Measurements from ENCODE around the gene CACNA1D.
"Not testable (repeated sequence)": the region's sequence is repeated elsewhere in the genome, so short reads cannot be mapped to it uniquely, and the experiment has no call there.

CACNA1D gene

DNA sequence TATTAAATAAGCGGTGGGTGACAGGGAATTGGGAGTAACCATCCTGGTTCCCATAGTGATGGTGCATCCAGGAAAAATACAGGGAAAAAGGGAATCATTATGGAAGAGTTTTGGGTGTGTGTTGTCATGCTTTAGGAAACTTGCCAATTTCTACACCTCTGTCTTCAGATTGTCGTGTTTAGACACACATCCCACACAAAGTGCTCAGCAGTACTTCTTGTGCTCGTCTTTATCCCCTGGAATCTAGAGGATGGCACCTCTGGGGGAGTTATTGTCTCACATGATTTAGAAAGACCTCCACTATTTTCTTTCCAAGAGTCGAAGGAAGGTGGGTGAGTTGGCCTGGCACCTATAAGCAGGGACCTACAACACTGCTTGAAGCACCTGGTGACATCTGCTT, 35.8 kb downstream of the CACNA1D start:
- no peak for DNase-seq

DNA sequence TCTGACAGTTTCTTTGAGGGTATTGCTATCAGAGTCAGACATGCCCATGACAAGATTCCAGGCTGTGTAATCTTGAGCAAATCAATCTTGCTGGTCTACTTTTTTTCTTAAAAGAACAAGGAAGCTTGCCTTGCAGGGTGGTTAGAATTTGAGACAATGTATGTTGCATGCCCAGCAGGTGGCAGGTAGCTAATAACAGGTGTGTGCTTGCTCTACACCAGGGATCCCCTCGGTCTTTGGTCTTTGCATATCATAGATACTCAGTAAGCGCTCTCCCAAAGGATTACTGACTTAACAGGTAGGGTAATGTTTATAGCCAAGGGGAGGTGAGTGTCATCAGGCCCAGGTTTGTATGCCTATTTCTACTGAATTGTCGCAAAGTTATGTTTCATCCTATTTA, 37.3 kb downstream of the CACNA1D start:
- no peak for DNase-seq

DNA sequence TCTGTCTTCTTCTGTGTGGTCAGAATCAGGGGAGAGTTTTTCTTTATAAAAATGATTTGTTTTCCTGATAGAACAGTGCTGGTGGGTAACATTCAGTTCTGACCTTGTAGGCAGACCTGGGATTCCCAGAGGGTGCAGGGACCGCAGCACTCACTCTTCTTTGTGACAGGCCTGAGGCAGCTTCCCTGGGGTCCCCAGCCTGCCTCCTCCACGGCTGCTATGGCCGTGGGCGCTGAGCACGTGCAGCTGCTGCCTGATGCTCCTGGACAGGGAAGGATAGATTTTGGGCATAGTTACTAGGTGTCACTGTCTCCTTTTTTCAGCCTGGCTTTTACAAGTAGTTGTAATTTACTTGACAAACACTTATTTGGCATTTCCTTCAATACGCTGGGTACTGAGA, 39.1 kb downstream of the CACNA1D start:
- DNase-seq, result no peak

DNA sequence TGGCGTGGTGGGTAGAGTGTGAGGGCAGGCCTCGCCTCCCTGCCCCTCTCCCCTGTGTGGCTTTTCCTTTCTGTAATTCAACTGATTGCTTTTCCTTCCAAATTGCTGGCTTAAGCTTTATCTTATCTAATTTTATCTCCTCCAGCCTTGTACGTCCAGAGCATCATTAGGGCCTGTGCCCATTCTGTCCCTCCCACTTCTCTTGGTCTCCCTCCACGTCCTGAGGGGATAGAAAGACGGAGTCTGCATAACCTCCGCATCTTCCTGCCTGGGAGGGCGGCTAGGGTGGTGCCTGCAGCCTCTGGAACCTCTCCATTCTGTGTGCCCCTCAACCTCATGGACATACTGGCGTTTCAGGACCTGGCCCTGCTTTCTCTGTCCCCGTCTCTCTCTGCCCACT, 39.8 kb downstream of the CACNA1D start:
- no peak for DNase-seq

DNA sequence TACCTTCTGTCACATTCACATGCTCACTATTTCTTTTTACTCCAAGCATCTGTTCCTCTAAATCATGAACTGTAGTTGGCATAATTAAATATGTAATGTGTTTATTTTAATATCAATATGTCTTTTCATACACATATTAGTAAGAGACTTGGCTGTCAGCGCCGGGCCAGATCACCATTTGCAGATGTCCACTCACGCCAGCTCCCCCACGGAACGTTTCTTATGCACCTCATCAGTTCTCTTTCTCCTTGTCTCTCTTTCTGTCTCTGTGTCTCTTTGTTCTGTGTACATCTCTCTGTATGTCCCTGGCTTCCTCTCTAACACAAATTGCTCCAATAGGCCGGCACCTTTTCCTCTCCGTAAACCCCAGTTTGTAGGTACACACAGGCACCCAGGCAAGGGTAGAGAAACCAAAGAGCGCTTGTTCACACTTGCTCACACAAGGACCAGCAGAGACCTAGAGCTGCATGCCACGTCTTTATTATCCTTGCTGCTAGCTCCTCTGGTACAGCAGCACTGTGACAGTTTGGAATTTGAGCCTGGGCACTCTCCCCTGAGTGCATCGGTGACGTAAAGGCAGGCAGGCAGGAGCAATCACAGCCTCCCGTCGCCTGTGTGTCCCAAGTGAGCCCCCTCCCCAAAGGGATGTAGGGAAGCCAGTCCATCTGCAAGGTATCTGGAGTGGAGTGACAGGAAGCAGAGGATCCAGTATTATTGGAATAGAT, 40.4 kb downstream of the CACNA1D start:
- DNase-seq, result no peak

DNA sequence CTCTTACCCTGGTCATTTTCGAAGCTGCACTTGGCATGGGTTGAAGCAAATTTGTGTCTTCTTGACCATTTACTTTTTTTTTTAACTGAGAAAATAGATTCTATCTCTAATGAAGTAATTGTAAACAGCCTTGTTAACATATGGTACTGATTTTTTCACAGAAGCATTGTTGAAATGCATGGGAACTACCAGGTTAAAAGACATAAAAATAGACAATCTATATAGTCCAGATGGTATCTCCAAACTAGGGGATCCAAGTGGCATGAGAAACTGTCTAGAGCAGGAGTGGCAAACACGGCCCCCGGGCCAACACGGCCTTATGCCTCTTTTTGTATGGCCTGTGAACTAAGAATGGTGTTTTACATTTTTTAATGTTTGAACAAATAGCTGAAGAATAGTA, 41.9 kb downstream of the CACNA1D start:
- no peak for DNase-seq

DNA sequence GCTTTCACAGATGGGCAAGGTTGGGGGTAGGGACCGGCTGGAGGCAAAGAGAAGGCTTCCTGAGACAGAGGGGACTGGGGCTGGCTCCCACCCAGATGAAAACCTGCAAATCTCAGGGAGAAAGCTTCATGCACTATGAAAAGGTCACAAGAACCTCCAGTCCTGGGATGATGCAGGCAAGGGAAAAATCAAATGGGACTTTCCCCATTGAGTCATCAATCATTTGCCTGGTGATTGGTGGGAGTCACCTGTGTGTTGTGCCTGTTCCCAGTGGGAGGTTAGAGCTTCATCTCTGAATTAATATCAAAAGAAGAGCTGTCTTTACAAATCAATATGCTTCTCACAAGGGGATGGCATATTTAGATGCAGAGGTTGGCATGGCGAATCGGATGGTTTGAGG, 49.9 kb downstream of the CACNA1D start:
- DNase-seq, result no peak

DNA sequence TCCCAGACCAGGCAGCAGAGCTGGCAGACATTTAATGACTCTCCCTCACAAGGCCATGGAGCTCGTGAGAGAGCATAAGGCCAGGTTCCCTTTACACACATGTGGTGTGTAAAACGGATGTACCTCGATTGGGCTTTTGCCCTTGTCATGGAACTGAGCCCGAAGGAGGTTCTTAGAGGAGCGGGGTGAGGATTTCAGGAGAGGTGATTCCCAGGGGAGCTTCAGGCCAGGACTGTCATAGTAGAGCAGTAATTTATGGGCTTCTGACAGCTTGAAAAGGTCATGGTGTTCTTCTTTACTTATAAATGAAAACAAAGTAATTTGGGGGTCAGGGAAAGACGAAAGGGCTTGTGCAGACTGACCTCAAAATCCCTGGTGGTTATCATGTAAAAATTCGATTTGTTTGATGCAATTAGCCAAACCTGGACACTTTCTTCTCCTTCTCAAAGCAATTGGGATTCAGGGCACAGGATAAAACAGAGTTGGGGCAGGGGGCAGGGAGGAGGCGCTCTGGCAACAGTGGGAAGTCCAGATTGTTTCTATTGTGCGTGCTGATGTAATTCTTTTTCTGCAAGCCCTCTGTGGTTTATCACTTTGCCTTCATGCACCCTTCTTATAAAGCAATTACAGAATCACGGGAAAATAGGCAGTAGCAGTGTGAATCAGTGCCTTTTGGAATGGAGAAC, 51.0 kb downstream of the CACNA1D start:
- no peak for DNase-seq

DNA sequence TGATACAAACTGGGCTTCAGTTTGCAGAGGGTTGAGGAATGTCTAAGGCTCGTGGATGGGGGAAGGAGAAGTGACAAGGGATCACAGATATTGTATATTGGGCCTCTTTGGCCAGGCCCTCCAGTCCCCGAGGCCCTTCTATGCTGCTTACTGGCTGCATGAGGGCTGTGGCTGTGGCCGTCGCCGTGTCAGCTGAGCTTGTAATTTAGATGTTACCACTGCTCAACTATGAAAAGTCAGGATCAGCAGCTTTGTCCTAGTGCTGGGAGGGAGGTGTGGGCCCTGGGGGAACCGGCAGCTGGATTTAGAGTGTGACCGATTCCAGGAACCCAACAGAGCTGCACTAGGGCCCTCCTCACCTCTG, 51.6 kb downstream of the CACNA1D start:
- DNase-seq, result no peak

DNA sequence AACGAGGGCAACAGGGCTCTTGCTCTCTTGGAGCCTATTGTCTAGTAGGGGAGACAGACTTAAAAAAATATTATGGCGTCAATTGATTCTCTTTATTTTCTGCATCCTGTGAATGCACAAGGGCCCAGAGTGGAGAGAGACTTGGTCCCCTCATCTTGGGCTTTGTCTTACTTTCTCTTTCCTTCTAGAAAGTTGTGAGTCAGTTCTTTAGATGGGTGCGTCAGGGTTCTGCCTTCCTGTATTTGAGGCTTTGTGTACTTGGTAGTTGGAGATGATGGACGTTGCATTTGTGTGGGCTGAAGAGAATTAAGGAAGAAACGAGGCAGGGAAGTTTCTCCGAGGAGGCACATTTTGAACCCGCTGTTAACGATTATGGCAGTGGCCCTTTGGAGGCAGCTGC, 52.9 kb downstream of the CACNA1D start:
- no peak for DNase-seq

DNA sequence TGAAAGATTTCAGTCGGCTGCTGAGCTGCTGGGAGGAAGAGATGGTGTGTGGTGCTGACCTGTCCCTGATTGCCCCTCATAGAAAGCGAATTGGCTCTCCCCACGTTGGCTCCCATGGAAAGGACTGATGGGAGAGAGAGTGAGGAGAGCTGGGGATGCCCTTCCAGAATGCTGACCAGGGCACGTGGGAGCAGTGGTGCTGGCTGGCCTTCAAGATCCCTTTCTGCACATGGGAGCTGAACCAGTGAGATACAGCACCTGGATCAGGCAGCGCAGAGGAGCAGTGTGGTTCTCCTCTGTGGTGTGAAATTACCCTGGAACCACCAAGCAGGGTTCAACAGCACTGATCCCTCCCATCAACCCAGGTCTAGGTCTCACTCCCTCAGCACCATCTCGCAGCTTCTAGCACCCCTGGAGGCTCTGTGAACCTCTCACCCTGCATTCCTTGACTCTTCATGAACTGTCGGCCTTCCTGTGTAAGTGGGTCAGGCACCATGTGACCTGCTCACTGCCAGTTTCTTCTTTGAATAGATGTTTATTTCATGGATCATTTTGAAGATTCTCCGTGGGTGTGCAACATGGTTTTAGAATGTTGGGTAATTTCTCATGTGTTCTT, 55.7 kb downstream of the CACNA1D start:
- DNase-seq, result no peak

DNA sequence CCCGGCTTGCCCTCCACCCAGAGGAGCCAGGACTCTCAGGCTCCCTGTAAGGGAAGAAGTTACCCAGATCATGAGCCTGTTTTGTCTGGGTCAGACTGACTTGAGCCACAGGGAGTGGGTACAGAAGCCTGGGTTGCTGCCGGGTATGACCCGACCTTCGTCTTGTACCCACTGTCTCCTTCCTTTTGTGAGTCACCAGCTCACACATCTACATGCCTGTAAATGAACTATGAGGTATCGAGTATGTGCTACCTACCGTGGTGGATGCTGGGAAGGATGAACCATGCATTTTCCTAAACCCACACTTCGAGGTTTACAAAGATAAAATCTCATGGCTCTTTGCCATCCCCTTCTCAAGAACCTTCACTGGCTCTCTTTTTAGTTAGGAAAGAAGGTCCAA, 56.9 kb downstream of the CACNA1D start:
- no peak for DNase-seq

DNA sequence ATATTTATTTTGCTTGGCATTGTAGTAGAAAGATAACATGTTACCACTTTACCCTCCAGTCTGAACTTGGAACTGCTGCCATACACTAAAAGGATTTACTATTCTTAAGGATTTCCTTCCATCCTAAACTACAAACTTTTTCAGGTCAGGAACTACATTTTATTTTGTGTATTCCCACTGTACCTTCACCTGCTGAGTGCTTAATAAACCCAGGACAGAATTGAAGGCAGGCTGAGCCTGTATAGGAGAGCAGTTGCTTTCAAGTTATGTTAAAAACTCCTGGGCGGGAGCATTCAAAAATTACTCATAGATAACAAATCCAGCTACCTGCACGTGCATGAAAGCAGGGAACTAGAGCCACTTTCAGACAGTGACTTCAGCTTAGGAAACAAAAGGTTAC, 58.3 kb downstream of the CACNA1D start:
- no peak for DNase-seq

DNA sequence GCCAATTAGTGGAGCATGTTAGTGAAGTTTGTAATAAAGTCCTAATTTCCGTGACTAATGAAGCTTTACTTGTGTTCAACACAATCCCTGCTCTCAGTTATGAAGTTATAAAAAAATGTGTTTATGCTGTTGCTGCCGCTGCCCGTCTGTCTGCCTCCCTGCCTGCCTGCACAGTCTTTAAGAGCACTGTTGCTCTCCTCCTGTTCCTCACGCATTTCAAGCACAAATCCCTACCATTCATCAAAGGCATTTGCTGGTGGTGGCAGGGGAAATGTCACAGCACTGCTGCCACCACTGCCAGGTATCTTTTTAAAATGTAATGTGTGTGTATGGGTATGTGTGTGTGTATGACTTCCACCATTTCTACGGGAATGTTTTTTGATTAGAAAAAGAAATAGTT, 58.8 kb downstream of the CACNA1D start:
- no peak for DNase-seq

DNA sequence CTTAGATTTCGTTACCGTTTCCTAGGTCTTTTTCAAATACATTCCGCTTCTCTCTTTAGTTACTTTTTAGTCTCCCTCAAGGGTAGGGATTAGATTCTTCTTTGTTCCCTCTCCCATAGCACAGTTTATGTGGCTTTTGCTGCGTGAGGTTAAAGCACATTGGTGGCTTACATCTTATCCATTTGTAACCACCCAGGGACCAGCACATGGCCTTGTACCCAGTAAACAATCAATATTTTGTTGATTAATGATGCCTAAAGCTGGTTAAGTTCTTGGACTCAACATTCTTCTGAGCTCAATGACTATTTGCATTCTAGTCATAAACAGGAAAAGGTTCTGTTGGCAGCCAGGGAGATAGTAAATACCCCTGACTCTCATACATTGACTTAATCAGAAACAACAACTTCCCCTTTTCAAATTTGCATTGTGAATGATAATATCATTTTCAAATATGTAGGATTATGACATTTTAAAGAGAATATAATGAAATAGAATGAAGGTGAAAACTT, 60.2 kb downstream of the CACNA1D start:
- no peak for DNase-seq

DNA sequence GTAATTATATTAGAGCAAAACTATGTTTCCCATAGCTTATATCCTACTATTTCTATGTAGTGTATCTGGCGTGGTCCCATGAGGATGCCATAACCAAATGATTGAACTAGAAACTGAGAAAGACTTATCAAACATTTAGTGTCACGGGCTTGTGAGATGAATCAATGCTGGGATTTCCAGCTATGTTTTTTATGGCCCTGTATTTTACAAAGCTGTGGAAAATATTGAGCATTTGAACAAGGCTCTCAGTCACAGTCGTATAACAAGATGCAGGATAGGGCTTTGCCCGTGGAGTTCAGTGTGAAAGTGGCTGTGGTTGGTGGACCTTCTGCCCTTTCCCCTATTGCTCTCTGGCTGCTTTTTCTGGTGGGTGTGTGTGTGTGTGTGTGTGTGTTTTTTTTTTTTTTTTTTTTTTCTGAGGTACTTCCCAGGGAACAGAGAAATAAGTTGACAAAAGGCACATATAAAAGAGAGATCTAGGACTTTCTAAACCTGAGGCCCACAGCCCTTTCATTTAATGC, 60.7 kb downstream of the CACNA1D start:
- DNase-seq, result no peak

DNA sequence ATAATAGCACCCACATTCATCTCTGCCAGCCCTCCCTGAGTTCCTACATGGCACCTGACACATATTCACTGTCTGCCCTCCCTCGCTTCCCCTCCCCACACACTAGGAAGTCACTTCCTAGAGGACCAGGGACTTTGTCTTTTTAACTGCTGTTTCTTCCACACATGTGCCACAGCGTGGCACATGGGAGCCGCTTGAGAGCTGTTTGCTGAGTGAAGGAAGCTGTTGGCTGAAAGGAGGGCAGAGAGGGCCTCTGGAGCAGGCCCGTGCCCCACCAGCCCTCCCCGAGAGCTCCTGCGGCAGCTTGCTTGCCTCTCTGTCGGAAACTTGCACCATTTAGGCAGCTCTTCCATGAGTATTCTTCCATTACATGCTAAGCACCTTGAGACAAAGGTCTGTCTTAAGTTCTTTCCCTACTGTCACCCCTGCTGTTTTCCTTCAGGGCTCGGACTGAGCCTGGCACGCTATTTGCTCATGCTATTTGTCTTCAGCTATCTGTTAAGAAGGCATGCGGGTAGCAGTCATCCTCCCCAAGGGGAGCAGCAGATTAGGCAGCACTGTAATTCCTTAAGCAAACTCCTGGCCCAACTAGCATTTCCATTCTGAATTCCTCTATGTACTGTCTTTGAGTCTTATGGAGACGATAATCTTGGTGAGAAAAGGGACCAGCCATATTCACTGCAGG, 72.2 kb downstream of the CACNA1D start:
- DNase-seq, result no peak

DNA sequence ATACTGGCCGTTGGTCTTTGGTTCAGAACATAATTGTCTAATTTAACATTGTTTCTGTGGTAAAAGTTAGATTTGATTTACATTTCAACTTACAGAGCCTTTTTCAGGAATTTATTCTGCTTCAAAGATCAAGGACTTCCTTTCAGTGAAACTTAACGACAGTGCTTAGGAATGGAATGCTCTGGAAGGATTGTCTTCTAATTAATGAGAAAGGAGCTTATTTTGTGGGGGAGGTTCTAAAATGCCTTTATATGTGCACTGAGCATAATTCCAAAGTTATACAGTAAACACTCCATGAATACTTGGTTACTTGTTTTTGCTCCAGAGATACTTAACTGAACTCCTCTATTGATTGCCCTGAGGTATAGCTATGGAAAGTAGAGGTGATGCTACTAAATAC, 75.7 kb downstream of the CACNA1D start:
- DNase-seq, result no peak

DNA sequence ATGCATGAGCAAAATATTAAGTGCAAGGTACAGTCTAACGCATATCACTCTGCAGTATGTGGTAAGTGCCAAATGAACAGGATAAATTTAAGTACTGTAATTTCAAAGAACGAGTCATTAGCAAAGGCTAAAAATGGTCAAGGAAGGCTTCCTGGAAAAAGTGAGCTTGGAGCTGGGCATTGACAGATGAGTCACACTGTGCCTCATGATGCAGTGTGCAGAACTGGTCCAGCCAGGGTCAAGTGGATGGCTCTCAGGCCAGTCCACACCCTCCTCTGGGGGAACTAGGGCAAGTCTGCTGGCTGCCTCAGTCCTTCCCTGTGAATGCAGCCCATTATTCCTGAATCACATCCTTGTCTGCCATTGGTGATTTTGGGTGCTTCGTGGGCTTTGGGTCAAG, 76.3 kb downstream of the CACNA1D start:
- DNase-seq, result no peak

DNA sequence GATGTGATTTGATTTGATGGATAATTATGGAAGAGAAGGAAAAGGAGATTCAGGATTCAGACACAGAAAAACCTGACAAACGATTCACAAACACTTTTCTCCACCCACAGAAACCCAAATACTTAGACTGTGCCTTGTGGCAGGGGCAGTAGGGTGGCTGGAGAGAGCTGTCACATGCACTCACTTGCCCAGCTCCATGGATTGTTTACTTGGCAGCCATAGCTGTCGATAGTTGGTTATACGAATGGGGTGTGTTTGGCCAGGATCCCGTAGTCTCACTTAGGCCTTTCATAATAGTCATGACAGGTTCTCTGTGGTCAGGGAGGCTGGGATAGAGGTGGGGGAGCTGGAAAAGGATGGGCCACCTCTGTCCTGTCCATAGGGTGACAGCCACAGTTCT, 76.9 kb downstream of the CACNA1D start:
- no peak for DNase-seq

DNA sequence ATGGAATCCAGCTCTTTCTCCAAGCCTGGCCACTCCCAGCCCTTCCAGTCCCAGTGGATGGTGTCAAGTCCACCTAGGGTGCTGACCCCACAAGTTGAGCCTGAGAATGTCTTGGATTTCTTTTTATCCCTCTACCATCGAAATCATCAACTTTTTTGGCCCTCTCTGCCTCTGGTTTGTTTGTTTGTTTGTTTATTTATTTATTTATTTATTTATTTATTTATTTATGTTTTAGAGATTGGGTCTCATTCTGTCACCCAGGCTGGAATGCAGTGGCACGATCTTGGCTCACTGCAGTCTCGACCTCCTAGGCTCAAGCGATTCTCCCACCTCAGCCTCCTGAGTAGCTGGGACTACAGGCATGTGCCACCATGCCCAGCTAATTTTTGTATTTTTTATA, 77.8 kb downstream of the CACNA1D start:
- DNase-seq, result not testable (repeated sequence)

DNA sequence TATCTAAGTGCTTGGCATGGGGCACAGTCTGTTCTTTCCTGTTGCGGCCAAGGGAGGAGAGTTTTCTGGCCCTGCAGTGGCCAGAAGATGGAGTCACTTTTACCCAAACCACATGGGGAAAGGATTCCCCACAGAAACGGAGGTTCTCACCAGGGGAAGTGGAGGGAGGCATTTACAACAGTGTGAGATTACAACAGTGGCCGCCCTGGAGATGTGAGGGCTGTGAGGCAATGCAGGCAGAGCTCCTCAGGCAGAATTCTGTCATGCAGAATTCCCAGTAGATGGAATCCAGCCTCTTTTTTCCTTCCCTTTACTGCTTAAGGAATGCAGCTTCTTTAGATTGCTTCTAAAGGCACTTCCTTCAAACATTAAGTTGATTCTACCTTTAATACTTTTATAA, 83.1 kb downstream of the CACNA1D start:
- no peak for DNase-seq

DNA sequence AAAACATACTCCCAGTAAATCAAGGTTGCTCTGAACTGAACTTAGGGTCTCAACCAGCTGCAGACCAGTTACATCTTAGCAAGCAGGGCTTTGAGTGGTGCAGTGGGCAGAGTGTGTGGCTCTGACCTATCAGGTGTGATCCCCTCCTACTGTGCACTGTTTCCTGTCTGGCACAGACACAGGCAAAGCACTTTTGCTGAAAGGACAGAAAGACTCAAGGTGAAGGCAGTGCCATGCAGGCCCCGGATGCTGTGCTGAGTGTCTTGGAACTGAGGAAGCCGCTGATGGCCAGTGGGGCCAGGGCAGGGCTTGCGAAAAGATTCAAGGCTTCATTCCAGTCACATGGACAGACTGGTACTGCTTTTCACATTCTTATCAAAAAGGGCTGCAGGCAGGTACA, 85.2 kb downstream of the CACNA1D start:
- no peak for DNase-seq

DNA sequence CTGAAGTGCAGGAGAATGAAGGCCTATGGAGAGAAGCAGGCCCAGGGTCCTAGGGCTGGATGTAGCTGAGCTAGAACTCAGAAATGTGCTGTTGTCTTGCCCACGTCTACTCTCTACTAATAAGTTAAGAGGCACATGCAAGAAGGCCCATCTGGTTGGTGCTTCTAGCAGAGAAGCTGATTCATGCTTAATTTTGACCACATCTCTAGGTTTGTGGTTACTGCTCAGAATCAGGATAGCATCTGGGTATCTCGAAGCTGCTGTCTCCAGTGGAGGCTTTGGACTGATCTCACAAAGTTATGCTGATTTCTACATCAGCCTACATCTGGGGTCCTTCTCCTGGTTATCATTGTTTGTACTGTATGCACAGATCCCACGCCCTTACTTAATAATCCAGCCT, 87.3 kb downstream of the CACNA1D start:
- no peak for DNase-seq
